Measurements from ENCODE around the gene ZCCHC7.
"Not testable (repeated sequence)": the region's sequence is repeated elsewhere in the genome, so short reads cannot be mapped to it uniquely, and the experiment has no call there.

The ZCCHC7 gene

GRCh38 chr9:37121881-37122280 is 1.5 kb downstream of the ZCCHC7 start:
- DNase-seq: no peak

GRCh38 chr9:37126214-37126788 is 5.9 kb downstream of the ZCCHC7 start:
- DNase-seq: no peak

GRCh38 chr9:37127018-37127417 is 6.6 kb downstream of the ZCCHC7 start:
- no peak for DNase-seq

- peak; percentile 25 for DNase-seq
These were observed 7.7 kb downstream of the ZCCHC7 start for GRCh38 chr9:37128051-37128450.

GRCh38 chr9:37134166-37134565 is 13.8 kb downstream of the ZCCHC7 start:
- no peak for DNase-seq

GRCh38 chr9:37141015-37141414 is 20.6 kb downstream of the ZCCHC7 start:
- no peak for DNase-seq

- no peak for DNase-seq
These were observed 24.4 kb downstream of the ZCCHC7 start for GRCh38 chr9:37144762-37145161.

- peak; percentile 70 for DNase-seq
These were observed 26.0 kb downstream of the ZCCHC7 start for GRCh38 chr9:37146410-37146809.

GRCh38 chr9:37148181-37148580 is 27.8 kb downstream of the ZCCHC7 start:
- no peak for DNase-seq

- peak; percentile 47 for DNase-seq
These were observed 29.4 kb downstream of the ZCCHC7 start for GRCh38 chr9:37149666-37150308.

GRCh38 chr9:37150415-37150814 is 30.0 kb downstream of the ZCCHC7 start:
- DNase-seq: no peak

GRCh38 chr9:37151812-37152211 is 31.4 kb downstream of the ZCCHC7 start:
- no peak for DNase-seq

- DNase-seq: no peak
These were observed 32.0 kb downstream of the ZCCHC7 start for GRCh38 chr9:37152365-37152764.

- no peak for DNase-seq
These were observed 35.2 kb downstream of the ZCCHC7 start for GRCh38 chr9:37155601-37156000.

- DNase-seq: no peak
These were observed 35.8 kb downstream of the ZCCHC7 start for GRCh38 chr9:37156205-37156604.

GRCh38 chr9:37156781-37157356 is 36.5 kb downstream of the ZCCHC7 start:
- DNase-seq: peak; percentile 28

GRCh38 chr9:37157726-37158377 is 37.5 kb downstream of the ZCCHC7 start:
- DNase-seq: peak; percentile 44

GRCh38 chr9:37163299-37163698 is 42.9 kb downstream of the ZCCHC7 start:
- DNase-seq: no peak

GRCh38 chr9:37164335-37164734 is 44.0 kb downstream of the ZCCHC7 start:
- DNase-seq: not testable (repeated sequence)

- DNase-seq: no peak
These were observed 45.3 kb downstream of the ZCCHC7 start for GRCh38 chr9:37165644-37166043.

GRCh38 chr9:37167456-37168047 is 47.2 kb downstream of the ZCCHC7 start:
- DNase-seq: no peak

- no peak for DNase-seq
These were observed 52.2 kb downstream of the ZCCHC7 start for GRCh38 chr9:37172557-37172956.

GRCh38 chr9:37174247-37174646 is 53.9 kb downstream of the ZCCHC7 start:
- DNase-seq: no peak

- no peak for DNase-seq
These were observed 58.4 kb downstream of the ZCCHC7 start for GRCh38 chr9:37178742-37179141.

Measured in suppressor macrophage treated with lipopolysaccharide for 4 hours (primary cell).